ENCODE data around the gene MARCHF3. TPM values are rescaled to one million over a fixed set of nuclear protein-coding genes. Genes with fewer than 3 reads are reported as not detected.

Gene MARCHF3
- total and polyA plus RNA-seq, 2 of the 13 experiments (the other 11 are each of a cell fraction or from before 2014, with no cell fraction given) = 4.8 to 11.9 TPM

DNA sequence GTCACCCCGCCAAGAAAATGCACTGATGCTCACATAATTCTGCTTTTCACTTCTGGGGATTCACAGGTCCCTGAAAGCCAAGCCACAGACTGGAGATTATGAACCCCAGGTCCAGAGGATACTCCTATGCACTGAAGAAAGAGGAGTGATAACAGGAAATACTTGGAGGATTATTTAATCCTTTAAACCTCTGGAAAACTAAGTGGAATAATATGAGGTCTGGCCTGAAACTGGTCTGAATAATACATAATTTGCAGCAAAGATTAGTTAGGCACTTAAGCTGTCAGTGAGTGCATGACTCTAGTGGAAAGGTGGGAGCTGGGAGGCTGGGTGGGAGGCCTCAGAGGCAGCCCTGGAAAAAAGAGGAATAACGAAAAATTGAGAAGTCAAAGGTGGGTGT, 45.7 kb downstream of the MARCHF3 start:
- ChIA-PET CTCF (ENCODE audit: low intra/inter-chr PET ratio, low total read pairs) (no interaction called here), POLR2A (no interaction called here)
- no peaks in the 10 kb centered on the region for H3K36me3 ChIP-seq (replicated peaks in 1 of 2; ENCODE audit: control insufficient read depth in 1 of 2, insufficient read depth in 2 of 2, low read length in 2 of 2)
- no peaks in the 10 kb centered on the region for H3K9me3 ChIP-seq (ENCODE audit: low read length)
- ATAC-seq (no peak), DNase-seq (ENCODE audit: low spot score) (no peak), FAIRE-seq (no peak)
- no peak overlapping the region for H3K27ac ChIP-seq (ENCODE audit: extremely low read length, insufficient read depth, low read length)
- H2AFZ ChIP-seq (ENCODE audit: low read length) = no peak overlapping the region
- TF ChIP-seq ZNF709 (CRISPR knock-in tag; IDR thresholded peaks at IDR 0.05) (no peak), AKAP8 (CRISPR knock-in tag; IDR thresholded peaks at IDR 0.05) (no peak), PAX8 (CRISPR knock-in tag; IDR thresholded peaks at IDR 0.05; ENCODE audit: borderline replicate concordance) (no peak), NCOA2 (CRISPR knock-in tag; IDR thresholded peaks at IDR 0.05) (no peak), ZNF329 (CRISPR knock-in tag; IDR thresholded peaks at IDR 0.05; ENCODE audit: low read depth) (no peak), PTBP1 (IDR thresholded peaks at IDR 0.05; ENCODE audit: low read depth, low read length, poor library complexity, severe bottlenecking) (no peak), ZNF773 (CRISPR knock-in tag; IDR thresholded peaks at IDR 0.05; ENCODE audit: borderline replicate concordance) (no peak), NBN (conservative IDR thresholded peaks at IDR 0.05) (no peak)
- TF ChIP-seq, protein P1, sequence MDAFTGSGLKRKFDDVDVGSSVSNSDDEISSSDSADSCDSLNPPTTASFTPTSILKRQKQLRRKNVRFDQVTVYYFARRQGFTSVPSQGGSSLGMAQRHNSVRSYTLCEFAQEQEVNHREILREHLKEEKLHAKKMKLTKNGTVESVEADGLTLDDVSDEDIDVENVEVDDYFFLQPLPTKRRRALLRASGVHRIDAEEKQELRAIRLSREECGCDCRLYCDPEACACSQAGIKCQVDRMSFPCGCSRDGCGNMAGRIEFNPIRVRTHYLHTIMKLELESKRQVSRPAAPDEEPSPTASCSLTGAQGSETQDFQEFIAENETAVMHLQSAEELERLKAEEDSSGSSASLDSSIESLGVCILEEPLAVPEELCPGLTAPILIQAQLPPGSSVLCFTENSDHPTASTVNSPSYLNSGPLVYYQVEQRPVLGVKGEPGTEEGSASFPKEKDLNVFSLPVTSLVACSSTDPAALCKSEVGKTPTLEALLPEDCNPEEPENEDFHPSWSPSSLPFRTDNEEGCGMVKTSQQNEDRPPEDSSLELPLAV (CRISPR knock-in tag; conservative IDR thresholded peaks at IDR 0.05; ENCODE audit: low read depth) = no peak
- peaks cover 7% of the 10 kb centered on the region; the same call in 1 of the 2 replicates for H3K4me1 ChIP-seq (ENCODE audit: insufficient read depth, low read length)
- H4K20me1 ChIP-seq (ENCODE audit: insufficient read depth, low read length) = no peaks in the 10 kb centered on the region
- no peak overlapping the region for H3K9ac ChIP-seq (ENCODE audit: insufficient read depth, low read depth, low read length)
- no peak overlapping the region for H3K4me2 ChIP-seq (ENCODE audit: low read depth, low read length)
- no peaks in the 10 kb centered on the region for H3K79me2 ChIP-seq (ENCODE audit: insufficient read depth, low read length)
- BruUV-seq (replicated peaks) = no TSS peak
- H3K27me3 ChIP-seq (ENCODE audit: control insufficient read depth in 1 of 2, insufficient read depth in 2 of 2, low read length in 2 of 2) = no peaks in the 10 kb centered on the region
- H3K4me3 ChIP-seq (replicated peaks in 1 of 3; ENCODE audit: insufficient read depth in 1 of 3, low read depth in 2 of 3, low read length in 3 of 3) = no peak overlapping the region
- WGBS (ENCODE audit: low lambda C conversion rate) = 83% methylated on average over 2 of the region's 2 CpGs
- intact Hi-C loops (cut with micrococcal nuclease; ENCODE audit: unreplicated experiment) (no loop called here), in situ Hi-C loops (cut with HindIII; ENCODE audit: extremely low pct_ligation_motif_present, low pct_unique_long_range_greater_than_20kb) (no loop called here)
